ENCODE measurements around the gene RUNDC3A. TPM values are rescaled to one million over a fixed set of nuclear protein-coding genes. Genes with fewer than 3 reads are reported as not detected.

RUNDC3A gene
- total and polyA plus RNA-seq, 2 of the 13 experiments (the other 11 are each of a cell fraction or from before 2014, with no cell fraction given), result 0.25 TPM; not detected in 1

DNA sequence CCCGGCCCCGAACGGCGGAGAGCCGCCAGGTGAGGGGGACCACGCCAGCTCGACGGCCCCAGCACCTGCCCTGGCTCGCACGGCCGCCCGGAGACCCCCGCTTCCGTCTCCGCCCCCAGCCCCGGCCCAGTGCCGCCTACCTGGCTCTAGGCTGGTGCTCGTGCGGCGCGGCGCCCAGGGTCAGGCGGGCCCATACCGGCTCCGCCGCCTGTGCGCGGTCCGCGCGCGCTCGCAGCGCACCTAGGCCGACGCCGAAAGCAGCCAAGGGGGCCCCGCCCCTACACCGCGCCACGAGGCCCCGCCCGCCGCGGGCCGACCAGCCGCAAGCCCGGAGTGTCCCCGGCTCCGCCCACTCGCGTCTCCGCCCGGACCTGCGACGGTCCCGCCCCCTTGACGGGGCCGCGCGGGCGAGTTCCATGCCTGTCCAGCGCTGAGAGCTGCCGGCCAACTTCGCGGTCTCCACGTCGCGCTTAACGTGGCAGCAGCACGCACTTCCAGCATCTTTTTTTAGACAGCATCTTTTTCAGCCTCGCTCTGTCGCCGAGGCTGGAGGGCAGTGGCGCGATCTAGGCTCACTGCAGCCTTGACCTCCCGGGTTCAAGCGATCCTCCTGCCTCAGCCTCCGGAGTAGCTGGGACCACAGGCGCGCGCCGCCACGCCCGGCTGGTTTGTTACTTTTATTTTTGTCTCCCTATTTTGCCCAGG is 16.3 kb downstream of the RUNDC3A start, which contains the start of gene SLC25A39 (continued):
- TF ChIP-seq, protein P1, sequence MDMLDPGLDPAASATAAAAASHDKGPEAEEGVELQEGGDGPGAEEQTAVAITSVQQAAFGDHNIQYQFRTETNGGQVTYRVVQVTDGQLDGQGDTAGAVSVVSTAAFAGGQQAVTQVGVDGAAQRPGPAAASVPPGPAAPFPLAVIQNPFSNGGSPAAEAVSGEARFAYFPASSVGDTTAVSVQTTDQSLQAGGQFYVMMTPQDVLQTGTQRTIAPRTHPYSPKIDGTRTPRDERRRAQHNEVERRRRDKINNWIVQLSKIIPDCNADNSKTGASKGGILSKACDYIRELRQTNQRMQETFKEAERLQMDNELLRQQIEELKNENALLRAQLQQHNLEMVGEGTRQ (IDR thresholded peaks at IDR 0.05; ENCODE audit: low read depth, low read length), result no peak
- TF ChIP-seq, protein P1 (CRISPR knock-in tag; IDR thresholded peaks at IDR 0.05; ENCODE audit: borderline replicate concordance), result no peak
- peak; percentile 87 for TF ChIP-seq RBFOX2 (IDR thresholded peaks at IDR 0.05; ENCODE audit: low read depth, low read length)
- 0 out of 2 replicates have a peak, but pooled peaks have one; percentile 40 for TF ChIP-seq ZXDC (CRISPR knock-in tag; IDR thresholded peaks at IDR 0.05)
- peak; percentile 80 for TF ChIP-seq ZNF574 (CRISPR knock-in tag; IDR thresholded peaks at IDR 0.05)
- TF ChIP-seq GATAD2A (CRISPR knock-in tag; IDR thresholded peaks at IDR 0.05), result no peak
- TF ChIP-seq, protein P2, sequence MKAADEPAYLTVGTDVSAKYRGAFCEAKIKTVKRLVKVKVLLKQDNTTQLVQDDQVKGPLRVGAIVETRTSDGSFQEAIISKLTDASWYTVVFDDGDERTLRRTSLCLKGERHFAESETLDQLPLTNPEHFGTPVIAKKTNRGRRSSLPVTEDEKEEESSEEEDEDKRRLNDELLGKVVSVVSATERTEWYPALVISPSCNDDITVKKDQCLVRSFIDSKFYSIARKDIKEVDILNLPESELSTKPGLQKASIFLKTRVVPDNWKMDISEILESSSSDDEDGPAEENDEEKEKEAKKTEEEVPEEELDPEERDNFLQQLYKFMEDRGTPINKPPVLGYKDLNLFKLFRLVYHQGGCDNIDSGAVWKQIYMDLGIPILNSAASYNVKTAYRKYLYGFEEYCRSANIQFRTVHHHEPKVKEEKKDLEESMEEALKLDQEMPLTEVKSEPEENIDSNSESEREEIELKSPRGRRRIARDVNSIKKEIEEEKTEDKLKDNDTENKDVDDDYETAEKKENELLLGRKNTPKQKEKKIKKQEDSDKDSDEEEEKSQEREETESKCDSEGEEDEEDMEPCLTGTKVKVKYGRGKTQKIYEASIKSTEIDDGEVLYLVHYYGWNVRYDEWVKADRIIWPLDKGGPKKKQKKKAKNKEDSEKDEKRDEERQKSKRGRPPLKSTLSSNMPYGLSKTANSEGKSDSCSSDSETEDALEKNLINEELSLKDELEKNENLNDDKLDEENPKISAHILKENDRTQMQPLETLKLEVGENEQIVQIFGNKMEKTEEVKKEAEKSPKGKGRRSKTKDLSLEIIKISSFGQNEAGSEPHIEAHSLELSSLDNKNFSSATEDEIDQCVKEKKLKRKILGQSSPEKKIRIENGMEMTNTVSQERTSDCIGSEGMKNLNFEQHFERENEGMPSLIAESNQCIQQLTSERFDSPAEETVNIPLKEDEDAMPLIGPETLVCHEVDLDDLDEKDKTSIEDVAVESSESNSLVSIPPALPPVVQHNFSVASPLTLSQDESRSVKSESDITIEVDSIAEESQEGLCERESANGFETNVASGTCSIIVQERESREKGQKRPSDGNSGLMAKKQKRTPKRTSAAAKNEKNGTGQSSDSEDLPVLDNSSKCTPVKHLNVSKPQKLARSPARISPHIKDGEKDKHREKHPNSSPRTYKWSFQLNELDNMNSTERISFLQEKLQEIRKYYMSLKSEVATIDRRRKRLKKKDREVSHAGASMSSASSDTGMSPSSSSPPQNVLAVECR (CRISPR knock-in tag; IDR thresholded peaks at IDR 0.05; ENCODE audit: borderline replicate concordance), result peak; percentile 90
- TF ChIP-seq HINFP (CRISPR knock-in tag; IDR thresholded peaks at IDR 0.05; ENCODE audit: low read depth), result peak; percentile 97
- no peak for TF ChIP-seq ZNF713 (CRISPR knock-in tag; IDR thresholded peaks at IDR 0.05)
- TF ChIP-seq EED (CRISPR knock-in tag; IDR thresholded peaks at IDR 0.05), result peak; percentile 80
- peak; percentile 58; the same call in 1 of the 2 replicates for TF ChIP-seq ZNF281 (CRISPR knock-in tag; IDR thresholded peaks at IDR 0.05; ENCODE audit: borderline replicate concordance)
